Stimulated activated naive B cell treated with anti-CD40 and anti-IgM and Interleukin-4, amounts not matched to agents 10 μg/mL and 1 μg/mL and 100 μg/mL, for 72 hours (primary cell): Measurements from ENCODE around the gene SLC2A11.

Experiments used
- ATAC-seq, 2 donors: fragments of 150-1000 bp; cut with Tn5 transposase; replicated peaks; 2 replicates each; pipeline ENCODE4 v1.10.0; 2021; ENCODE audit warnings: moderate library complexity in 1 of 2
- DNase-seq: peaks from one replicate; pipeline ENCODE4 v3.0.0; 2021
- H3K27ac Mint-ChIP-seq: one replicate; pipeline ENCODE4 v1.8.0; 2022; ENCODE audit warnings: mild to moderate bottlenecking, mixed read lengths
- H3K27me3 Mint-ChIP-seq, 2 donors: one replicate each; pipeline ENCODE4 v1.8.0; 2022; ENCODE audit warnings: mixed read lengths in 2 of 2
- H3K36me3 Mint-ChIP-seq, 2 donors: one replicate each; pipeline ENCODE4 v1.8.0; 2022; ENCODE audit warnings: mixed read lengths in 2 of 2, mild to moderate bottlenecking in 1 of 2
- H3K4me1 Mint-ChIP-seq, 2 donors: one replicate each; pipeline ENCODE4 v1.8.0; 2022; ENCODE audit warnings: mixed read lengths in 2 of 2, mild to moderate bottlenecking in 1 of 2
- H3K4me3 Mint-ChIP-seq, 2 donors: one replicate each; pipeline ENCODE4 v1.8.0; 2022; ENCODE audit warnings: mild to moderate bottlenecking in 2 of 2, mixed read lengths in 2 of 2, moderate library complexity in 1 of 2
- H3K9me3 Mint-ChIP-seq, 2 donors: one replicate each; pipeline ENCODE4 v1.8.0; 2022; ENCODE audit warnings: mixed read lengths in 2 of 2, mild to moderate bottlenecking in 1 of 2

Gene SLC2A11

GRCh38 chr22:23877566-23877965 lies 19.9 kb downstream of the SLC2A11 start:
- Mint-ChIP-seq H3K4me1 (peaks cover 0 to 6% of the 10 kb centered on the region in 2 donors), H3K27me3 (no peaks in the 10 kb centered on the region), H3K27ac (no peak overlapping the region), H3K4me3 (no peak overlapping the region), H3K36me3 (peaks cover 36 to 50% of the 10 kb centered on the region in 2 donors), H3K9me3 (no peaks in the 10 kb centered on the region)
- no peak for ATAC-seq
- no peak for DNase-seq

- H3K9me3 Mint-ChIP-seq = no peaks in the 10 kb centered on the region
- DNase-seq (no peak), ATAC-seq (no peak)
- H3K27ac Mint-ChIP-seq = no peak overlapping the region
- H3K4me3 Mint-ChIP-seq = no peak overlapping the region
- H3K27me3 Mint-ChIP-seq = no peaks in the 10 kb centered on the region
- peaks cover 0 to 6% of the 10 kb centered on the region in 2 donors for H3K4me1 Mint-ChIP-seq
- peaks cover 33 to 53% of the 10 kb centered on the region in 2 donors for H3K36me3 Mint-ChIP-seq
These were observed 20.5 kb downstream of the SLC2A11 start for GRCh38 chr22:23878219-23878618.

GRCh38 chr22:23882370-23882769 lies 24.7 kb downstream of the SLC2A11 start:
- Mint-ChIP-seq H3K27ac (no peak overlapping the region), H3K36me3 (peaks cover 32 to 49% of the 10 kb centered on the region in 2 donors), H3K9me3 (no peaks in the 10 kb centered on the region), H3K4me1 (peaks cover 0 to 4% of the 10 kb centered on the region in 2 donors), H3K4me3 (no peak overlapping the region), H3K27me3 (no peaks in the 10 kb centered on the region)
- ATAC-seq (no peak), DNase-seq (no peak)

- DNase-seq (no peak), ATAC-seq (no peak)
- peaks cover 0 to 4% of the 10 kb centered on the region in 2 donors for H3K4me1 Mint-ChIP-seq
- H3K27me3 Mint-ChIP-seq = no peaks in the 10 kb centered on the region
- H3K36me3 Mint-ChIP-seq = peaks cover 28 to 45% of the 10 kb centered on the region in 2 donors
- no peaks in the 10 kb centered on the region for H3K9me3 Mint-ChIP-seq
- peak overlapping the region; percentile 14 for H3K27ac Mint-ChIP-seq
- H3K4me3 Mint-ChIP-seq = no peak overlapping the region
These were observed 26.0 kb downstream of the SLC2A11 start for GRCh38 chr22:23883658-23884057.

DNA sequence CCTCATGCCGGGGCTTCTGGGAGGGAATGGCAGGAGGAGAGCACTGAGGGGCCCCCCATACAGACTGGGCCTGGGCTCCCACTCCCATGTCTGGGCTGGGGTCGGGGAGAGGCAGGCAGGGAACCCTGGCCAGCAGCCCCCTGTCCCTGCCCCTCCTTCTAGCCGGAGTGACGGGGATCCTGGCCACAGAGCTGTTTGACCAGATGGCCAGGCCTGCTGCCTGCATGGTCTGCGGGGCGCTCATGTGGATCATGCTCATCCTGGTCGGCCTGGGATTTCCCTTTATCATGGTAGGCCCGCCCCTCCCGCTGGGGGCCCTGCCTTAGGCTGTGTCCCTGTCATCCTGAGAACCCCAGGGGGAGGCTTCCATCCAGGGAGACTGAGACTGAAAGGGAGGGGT lies 26.5 kb downstream of the SLC2A11 start:
- Mint-ChIP-seq H3K27ac (no peak overlapping the region), H3K27me3 (no peaks in the 10 kb centered on the region), H3K4me3 (no peak overlapping the region), H3K4me1 (peaks cover 0 to 4% of the 10 kb centered on the region in 2 donors), H3K36me3 (peaks cover 28 to 45% of the 10 kb centered on the region in 2 donors), H3K9me3 (no peaks in the 10 kb centered on the region)
- ATAC-seq (no peak), DNase-seq (no peak)

DNA sequence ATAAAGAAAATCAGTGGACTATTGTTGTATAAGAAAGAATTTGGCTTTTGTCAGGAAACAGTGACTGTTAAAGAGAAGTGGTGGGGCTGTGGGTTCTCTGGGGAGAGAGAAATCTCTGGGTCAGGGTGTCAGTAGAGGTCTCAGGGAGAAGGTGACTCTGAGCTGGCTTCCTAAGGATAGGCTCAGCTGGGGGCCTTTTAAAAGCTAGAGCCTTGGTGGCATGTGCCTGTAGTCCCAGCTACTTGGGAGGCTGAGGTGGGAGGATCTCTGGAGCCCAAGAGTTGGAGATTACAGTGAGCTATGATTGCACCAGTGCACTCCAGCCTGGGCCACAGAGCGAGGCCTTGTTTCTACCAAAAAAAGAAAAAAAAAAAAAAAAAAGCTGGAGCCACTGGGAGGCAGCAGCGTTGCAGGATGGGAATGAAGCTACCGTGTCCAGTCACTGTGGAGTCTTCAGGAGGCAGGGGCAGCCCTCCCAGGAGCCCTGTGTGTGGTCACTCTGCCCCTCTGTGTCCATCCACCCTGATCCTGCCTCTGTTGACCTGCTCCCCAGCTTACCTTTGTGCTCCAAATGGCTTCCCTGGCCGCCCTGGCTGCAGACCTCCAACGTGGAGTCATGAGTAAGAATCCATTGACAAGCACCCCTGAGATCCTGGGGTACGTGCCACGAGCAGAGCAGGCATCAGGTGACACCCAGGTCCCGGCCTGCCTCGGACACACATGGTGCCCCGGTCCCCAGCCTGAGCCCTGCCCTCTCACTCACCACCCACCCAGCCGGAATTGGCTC lies 31.1 kb downstream of the SLC2A11 start:
- no peak for ATAC-seq
- Mint-ChIP-seq H3K4me3 (no peak overlapping the region), H3K9me3 (no peaks in the 10 kb centered on the region), H3K36me3 (peaks cover 13 to 19% of the 10 kb centered on the region in 2 donors), H3K4me1 (peaks cover 6 to 7% of the 10 kb centered on the region in 2 donors), H3K27me3 (no peaks in the 10 kb centered on the region), H3K27ac (no peak overlapping the region)
- no peak for DNase-seq

GRCh38 chr22:23889620-23890019 lies 31.9 kb downstream of the SLC2A11 start:
- no peaks in the 10 kb centered on the region for H3K9me3 Mint-ChIP-seq
- no peak for ATAC-seq
- peaks cover 9 to 11% of the 10 kb centered on the region in 2 donors for H3K4me1 Mint-ChIP-seq
- DNase-seq = no peak
- no peaks in the 10 kb centered on the region for H3K27me3 Mint-ChIP-seq
- H3K27ac Mint-ChIP-seq = no peak overlapping the region
- peaks cover 11 to 19% of the 10 kb centered on the region in 2 donors for H3K36me3 Mint-ChIP-seq
- H3K4me3 Mint-ChIP-seq = no peak overlapping the region

DNA sequence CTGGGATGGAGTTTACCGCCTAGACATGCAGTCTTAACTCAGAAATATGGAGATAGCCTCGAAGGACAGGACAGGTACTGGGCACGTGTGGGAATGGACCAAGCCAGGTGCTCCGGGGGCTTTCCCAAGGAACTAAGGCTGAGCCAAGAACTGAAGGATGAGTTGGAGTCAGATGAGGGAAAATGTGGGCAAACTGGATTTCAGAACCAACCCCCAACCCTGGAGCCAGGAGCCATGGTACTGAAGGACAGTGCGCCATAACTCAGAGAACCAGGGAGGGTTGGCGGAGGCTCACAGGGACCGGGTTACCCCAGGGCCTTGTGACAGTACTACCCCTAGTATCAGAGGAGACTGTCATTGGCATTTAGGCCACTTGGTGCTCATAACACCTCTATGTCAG lies 34.1 kb downstream of the SLC2A11 start:
- Mint-ChIP-seq H3K27ac (no peak overlapping the region), H3K36me3 (peaks cover 16 to 18% of the 10 kb centered on the region in 2 donors), H3K4me3 (no peak overlapping the region), H3K4me1 (peaks cover 16 to 30% of the 10 kb centered on the region in 2 donors), H3K27me3 (no peaks in the 10 kb centered on the region), H3K9me3 (no peaks in the 10 kb centered on the region)
- no peak for DNase-seq
- no peak for ATAC-seq

DNA sequence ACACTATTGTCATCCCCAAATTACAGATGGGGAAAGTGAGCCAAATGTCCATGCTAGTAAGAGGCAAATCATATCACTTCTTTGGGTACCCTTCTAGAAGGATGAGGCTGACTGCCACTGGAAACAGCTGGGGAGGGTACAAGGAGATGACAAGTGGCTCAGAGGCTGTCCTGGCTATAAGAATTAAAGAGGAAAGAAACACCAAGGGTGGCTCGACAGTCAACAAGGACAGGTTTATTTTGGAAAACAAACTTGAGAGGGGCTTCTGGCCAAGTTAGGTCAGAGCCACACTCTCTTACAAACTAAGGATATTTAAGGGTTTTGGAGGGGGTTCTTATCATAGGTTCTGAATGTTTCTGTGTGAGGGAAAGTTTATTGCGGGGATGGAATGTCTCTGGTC lies 34.5 kb downstream of the SLC2A11 start:
- Mint-ChIP-seq H3K4me1 (peaks cover 16 to 30% of the 10 kb centered on the region in 2 donors), H3K36me3 (peaks cover 18 to 22% of the 10 kb centered on the region in 2 donors), H3K27ac (no peak overlapping the region), H3K4me3 (no peak overlapping the region), H3K9me3 (no peaks in the 10 kb centered on the region), H3K27me3 (no peaks in the 10 kb centered on the region)
- ATAC-seq (no peak), DNase-seq (no peak)

- Mint-ChIP-seq H3K27me3 (no peaks in the 10 kb centered on the region), H3K36me3 (peaks cover 20 to 28% of the 10 kb centered on the region in 2 donors), H3K4me1 (peaks cover 18 to 30% of the 10 kb centered on the region in 2 donors), H3K27ac (peak overlapping the region; percentile 72), H3K9me3 (no peaks in the 10 kb centered on the region), H3K4me3 (peak overlapping the region; percentile 52 to 95)
- ATAC-seq (no peak), DNase-seq (no peak)
These were observed 35.0 kb downstream of the SLC2A11 start for GRCh38 chr22:23892706-23893105.

DNA sequence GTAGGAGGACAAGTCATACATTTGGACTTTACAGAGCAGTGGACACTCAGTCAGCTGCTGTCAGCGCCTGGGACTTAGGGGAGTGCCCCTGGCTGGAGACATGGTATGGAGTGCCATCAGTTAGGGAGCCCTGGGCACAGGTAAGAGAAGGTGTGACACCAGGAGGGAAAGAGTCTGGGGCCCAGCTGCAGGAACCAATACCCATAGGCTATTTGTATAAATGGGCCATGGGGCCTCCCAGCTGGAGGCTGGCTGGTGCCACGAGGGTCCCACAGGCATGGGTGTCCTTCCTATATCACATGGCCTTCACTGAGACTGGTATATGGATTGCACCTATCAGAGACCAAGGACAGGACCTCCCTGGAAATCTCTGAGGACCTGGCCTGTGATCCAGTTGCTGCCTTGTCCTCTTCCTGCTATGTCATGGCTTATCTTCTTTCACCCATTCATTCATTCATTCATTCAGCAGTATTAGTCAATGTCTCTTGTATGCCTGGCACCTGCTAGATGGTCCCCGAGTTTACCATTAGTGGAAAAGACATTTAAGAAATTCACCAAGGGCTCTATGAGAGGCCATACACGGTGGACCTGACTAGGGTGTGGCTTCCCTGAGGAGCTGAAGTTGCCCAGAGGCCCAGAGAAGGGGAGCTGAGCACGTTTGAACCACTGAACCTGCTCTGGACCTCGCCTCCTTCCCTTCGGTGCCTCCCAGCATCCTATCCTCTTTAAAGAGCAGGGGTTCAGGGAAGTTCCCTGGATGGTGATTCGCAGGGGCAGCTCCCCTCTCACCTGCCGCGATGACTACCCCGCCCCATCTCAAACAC lies 35.7 kb downstream of the SLC2A11 start:
- Mint-ChIP-seq H3K36me3 (peaks cover 20 to 31% of the 10 kb centered on the region in 2 donors), H3K27me3 (no peaks in the 10 kb centered on the region), H3K4me3 (peak overlapping the region; percentile 95 to 99), H3K9me3 (no peaks in the 10 kb centered on the region), H3K27ac (peak overlapping the region; percentile 100), H3K4me1 (peaks cover 21 to 30% of the 10 kb centered on the region in 2 donors)
- ATAC-seq (peak; percentile 0 to 1), DNase-seq (no peak)

DNA sequence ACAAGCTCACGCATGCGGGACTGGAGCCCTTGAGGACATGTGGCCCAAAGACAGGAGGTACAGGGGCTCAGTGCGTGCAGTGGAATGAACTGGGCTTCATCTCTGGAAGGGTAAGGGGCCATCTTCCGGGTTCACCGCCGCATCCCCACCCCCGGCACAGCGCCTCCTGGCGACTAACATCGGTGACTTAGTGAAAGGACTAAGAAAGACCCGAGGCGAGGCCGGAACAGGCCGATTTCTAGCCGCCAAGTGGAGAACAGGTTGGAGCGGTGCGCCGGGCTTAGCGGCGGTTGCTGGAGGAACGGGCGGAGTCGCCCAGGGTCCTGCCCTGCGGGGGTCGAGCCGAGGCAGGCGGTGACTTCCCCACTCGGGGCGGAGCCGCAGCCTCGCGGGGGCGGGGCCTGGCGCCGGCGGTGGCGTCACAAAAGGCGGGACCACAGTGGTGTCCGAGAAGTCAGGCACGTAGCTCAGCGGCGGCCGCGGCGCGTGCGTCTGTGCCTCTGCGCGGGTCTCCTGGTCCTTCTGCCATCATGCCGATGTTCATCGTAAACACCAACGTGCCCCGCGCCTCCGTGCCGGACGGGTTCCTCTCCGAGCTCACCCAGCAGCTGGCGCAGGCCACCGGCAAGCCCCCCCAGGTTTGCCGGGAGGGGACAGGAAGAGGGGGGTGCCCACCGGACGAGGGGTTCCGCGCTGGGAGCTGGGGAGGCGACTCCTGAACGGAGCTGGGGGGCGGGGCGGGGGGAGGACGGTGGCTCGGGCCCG lies 36.5 kb downstream of the SLC2A11 start, which contains the start of gene MIF:
Gene MIF (plus strand): TSS at position 439 of the 765 bp plus-strand sequence. CDS start 92 bp downstream, at position 531.
- Mint-ChIP-seq H3K4me3 (peak within 1 kb of the TSS; percentile 95 to 99), H3K27me3 (no peaks in the 10 kb centered on the region), H3K9me3 (no peaks in the 10 kb centered on the region), H3K4me1 (peaks cover 21 to 30% of the 10 kb centered on the region in 2 donors), H3K27ac (peak within 1 kb of the TSS; percentile 100), H3K36me3 (peaks cover 25 to 38% of the 10 kb centered on the region in 2 donors)
- peak; percentile 83 to 88 for ATAC-seq
- DNase-seq = peak; percentile 98

- DNase-seq = peak; percentile 63
- peak overlapping the region; percentile 95 to 99 for H3K4me3 Mint-ChIP-seq
- ATAC-seq = peak; percentile 57 to 60
- peaks cover 21 to 30% of the 10 kb centered on the region in 2 donors for H3K4me1 Mint-ChIP-seq
- peaks cover 0 to 2% of the 10 kb centered on the region in 2 donors for H3K9me3 Mint-ChIP-seq
- H3K27ac Mint-ChIP-seq = peak overlapping the region; percentile 100
- H3K36me3 Mint-ChIP-seq = peaks cover 29 to 46% of the 10 kb centered on the region in 2 donors
- no peaks in the 10 kb centered on the region for H3K27me3 Mint-ChIP-seq
These were observed 37.3 kb downstream of the SLC2A11 start for GRCh38 chr22:23894710-23895598.
